CD4-positive, alpha-beta T cell treated with Interleukin-2 at 100 ng/mL for 4 hours (primary cell): ENCODE data around the gene ZBTB25.
"Not testable (repeated sequence)": the region's sequence is repeated elsewhere in the genome, so short reads cannot be mapped to it uniquely, and the experiment has no call there.

ENCODE experiments used
- DNase-seq: peaks from one replicate; pipeline ENCODE4 v3.0.0-alpha.2; 2020; ENCODE audit warnings: low spot score

Gene ZBTB25

GRCh38 chr14:64503434-64504309, at the start of gene ZBTB25:
ZBTB25 (minus strand) TSS chr14:64503838; CDS start chr14:64490533, 13,305 bp downstream.
- peak; percentile 97 for DNase-seq

- no peak for DNase-seq
Observed at GRCh38 chr14:64550621-64551333, 47.1 kb upstream of the ZBTB25 start.

- DNase-seq, result peak; percentile 38
Observed at GRCh38 chr14:64549791-64550620, 46.4 kb upstream of the ZBTB25 start, which contains the start of gene PPP1R36. PPP1R36 (plus strand) TSS chr14:64549961; CDS start chr14:64549998, 37 bp downstream.

DNA sequence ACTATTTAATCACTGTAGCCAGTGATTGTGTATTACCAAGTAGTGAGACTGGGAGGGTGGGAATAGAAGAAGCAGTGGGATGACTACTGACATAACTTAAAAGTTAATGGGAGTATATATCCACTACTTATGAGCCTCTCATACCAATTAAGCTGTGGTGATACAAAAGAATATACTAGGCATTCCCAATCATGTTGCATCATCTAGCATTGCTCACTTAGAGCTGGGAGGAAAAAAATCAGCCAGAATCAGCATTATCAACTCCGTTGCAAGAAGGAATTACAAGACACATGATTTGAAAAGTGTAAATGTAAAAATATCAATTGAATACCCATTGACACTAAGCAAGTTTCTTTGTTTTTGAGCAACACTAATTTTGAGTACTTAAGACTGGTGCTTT, 45.4 kb upstream of the ZBTB25 start:
- no peak for DNase-seq

GRCh38 chr14:64544607-64545312, 41.1 kb upstream of the ZBTB25 start:
- DNase-seq, result no peak

GRCh38 chr14:64542836-64543201, 39.2 kb upstream of the ZBTB25 start:
- DNase-seq, result no peak

DNA sequence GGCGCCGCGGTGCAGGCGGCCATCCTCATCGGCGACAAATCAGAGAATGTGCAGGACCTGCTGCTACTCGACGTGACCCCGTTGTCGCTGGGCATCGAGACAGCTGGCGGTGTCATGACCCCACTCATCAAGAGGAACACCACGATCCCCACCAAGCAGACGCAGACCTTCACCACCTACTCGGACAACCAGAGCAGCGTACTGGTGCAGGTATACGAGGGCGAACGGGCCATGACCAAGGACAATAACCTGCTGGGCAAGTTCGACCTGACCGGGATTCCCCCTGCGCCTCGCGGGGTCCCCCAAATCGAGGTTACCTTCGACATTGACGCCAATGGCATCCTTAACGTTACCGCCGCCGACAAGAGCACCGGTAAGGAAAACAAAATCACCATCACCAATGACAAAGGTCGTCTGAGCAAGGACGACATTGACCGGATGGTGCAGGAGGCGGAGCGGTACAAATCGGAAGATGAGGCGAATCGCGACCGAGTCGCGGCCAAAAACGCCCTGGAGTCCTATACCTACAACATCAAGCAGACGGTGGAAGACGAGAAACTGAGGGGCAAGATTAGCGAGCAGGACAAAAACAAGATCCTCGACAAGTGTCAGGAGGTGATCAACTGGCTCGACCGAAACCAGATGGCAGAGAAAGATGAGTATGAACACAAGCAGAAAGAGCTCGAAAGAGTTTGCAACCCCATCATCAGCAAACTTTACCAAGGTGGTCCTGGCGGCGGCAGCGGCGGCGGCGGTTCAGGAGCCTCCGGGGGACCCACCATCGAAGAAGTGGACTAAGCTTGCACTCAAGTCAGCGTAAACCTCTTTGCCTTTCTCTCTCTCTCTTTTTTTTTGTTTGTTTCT, 38.6 kb upstream of the ZBTB25 start:
- DNase-seq, result no peak

- DNase-seq, result no peak
Observed at GRCh38 chr14:64541261-64541971, 37.8 kb upstream of the ZBTB25 start.

DNA sequence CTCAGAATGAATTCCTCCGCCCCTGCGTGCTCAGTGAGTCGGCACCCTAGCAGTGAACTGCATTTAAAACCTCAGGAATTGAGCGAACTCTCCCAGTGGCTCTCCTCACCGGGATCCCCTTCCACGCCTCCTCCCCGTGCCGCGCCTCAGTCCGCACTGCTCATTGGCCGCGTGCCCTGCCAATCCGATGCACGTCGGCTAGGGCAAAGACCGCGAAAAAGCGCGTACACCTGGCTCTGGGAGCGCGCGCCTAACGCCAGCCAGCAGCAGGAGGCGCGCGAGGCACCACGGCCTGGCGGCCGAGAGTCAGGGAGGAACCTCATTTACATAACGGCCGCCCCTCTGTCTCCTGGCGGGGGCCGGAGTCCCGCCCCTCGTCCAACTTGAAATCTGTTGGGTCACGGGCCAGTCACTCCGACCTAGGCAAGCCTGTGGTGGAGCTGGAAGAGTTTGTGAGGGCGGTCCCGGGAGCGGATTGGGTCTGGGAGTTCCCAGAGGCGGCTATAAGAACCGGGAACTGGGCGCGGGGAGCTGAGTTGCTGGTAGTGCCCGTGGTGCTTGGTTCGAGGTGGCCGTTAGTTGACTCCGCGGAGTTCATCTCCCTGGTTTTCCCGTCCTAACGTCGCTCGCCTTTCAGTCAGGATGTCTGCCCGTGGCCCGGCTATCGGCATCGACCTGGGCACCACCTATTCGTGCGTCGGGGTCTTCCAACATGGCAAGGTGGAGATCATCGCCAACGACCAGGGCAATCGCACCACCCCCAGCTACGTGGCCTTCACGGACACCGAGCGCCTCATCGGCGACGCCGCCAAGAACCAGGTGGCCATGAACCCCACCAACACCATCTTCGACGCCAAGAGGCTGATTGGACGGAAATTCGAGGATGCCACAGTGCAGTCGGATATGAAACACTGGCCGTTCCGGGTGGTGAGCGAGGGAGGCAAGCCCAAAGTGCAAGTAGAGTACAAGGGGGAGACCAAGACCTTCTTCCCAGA, 36.9 kb upstream of the ZBTB25 start, which contains the start of gene HSPA2:
Gene HSPA2 (plus strand): TSS at position 534 of the 995 bp plus-strand sequence. CDS start 109 bp downstream, at position 643.
- peak; percentile 96 for DNase-seq

- no peak for DNase-seq
Observed at GRCh38 chr14:64536488-64537245, 33.0 kb upstream of the ZBTB25 start.

DNA sequence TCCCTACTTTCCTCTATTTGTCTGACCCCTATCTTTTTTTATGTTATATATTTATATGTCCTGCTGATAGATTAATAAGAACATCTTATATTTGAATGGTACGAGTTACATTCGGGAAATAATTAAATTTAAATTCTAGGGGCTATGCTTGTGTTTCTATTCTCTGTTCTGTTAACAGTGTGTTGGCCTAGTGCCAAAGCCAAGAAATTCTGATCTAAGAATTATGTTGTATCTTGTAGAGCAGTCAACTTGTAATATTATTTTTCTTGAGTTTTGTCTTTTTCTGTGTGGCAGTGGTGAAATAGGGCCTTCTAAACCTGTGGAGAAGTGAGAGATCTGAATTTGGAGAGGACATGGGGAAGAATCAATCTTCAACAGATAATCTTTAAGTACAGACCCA, 27.9 kb upstream of the ZBTB25 start:
- no peak for DNase-seq

- no peak for DNase-seq
Observed at GRCh38 chr14:64525354-64525753, 21.7 kb upstream of the ZBTB25 start.

GRCh38 chr14:64522591-64523355, 19.1 kb upstream of the ZBTB25 start:
- DNase-seq, result no peak

DNA sequence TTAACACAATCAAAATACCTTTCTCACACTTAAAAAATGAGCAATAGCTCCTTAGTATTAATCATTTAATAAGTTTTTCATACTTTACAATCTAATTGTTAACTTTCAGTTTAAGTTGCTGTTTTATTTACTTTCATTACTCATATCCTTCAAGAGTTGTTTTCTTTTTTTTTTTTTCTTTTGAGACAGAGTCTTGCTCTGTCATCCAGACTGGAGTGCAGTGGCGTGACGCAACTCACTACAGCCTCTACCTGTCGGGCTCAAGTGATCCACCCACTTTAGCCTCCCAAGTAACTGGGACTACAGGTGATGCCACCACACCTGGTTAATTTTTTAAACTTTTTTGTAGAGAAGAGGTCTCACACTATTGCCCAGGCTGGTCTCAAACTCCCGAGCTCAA, 17.1 kb upstream of the ZBTB25 start:
- DNase-seq, result no peak

DNA sequence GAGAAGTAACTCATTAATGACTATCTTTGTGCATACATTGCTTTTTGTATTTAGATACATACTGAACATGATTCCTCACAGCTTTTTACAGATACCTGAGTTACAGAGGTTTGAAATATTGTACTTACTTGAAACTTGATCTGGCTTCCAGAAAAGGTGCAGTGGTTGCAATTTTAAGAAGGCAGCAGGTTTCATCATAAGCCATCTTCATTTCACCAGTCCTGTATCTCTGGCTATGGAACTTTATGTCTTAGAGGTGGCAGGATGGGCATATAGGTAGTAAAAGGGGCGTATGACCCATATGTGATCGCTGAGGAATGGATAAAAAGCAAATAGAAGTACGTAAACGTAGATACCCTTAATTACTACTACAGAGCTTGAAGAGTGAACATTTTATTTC, 14.6 kb upstream of the ZBTB25 start:
- DNase-seq, result no peak

DNA sequence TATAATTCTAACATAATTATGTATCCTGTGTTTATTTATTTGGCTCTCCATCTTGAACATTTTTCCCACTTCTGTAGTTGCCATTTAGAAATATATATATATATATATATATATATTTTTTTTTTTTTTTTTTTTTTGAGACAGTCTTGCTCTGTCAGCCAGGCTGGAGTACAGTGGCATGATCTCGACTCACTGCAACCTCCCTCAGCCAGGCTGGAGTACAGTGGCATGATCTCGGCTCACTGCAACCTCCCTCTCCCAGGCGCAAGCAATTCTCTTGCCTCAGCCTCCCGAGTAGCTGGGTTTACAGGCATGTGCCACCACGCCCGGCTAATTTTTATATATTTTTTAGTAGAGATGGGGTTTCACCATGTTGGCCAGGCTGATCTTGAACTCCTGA, 14.0 kb upstream of the ZBTB25 start:
- DNase-seq, result not testable (repeated sequence)

GRCh38 chr14:64516969-64517368, 13.3 kb upstream of the ZBTB25 start:
- DNase-seq, result no peak
